Testis (tissue), 3 donors: ENCODE data around the gene PCSK6. TPM values are rescaled to one million over a fixed set of nuclear protein-coding genes. Genes with fewer than 3 reads are reported as not detected.

ENCODE experiments used
- DNase-seq: peaks from one replicate; pipeline ENCODE4 v3.0.0-alpha.2; 2019
- H3K27ac ChIP-seq, 2 donors: fragments of 200-600 bp; sonication (generic); one replicate each; pipeline ENCODE4 v1.5.1; 2019
- H3K27me3 ChIP-seq: fragments of 200-600 bp; sonication (generic); one replicate; pipeline ENCODE4 v1.5.1; 2019
- H3K36me3 ChIP-seq: fragments of 200-600 bp; sonication (generic); one replicate; pipeline ENCODE4 v1.5.1; 2017; ENCODE audit warnings: low read depth; ENCODE audit errors: missing control alignments
- H3K4me1 ChIP-seq: fragments of 200-600 bp; sonication (generic); one replicate; pipeline ENCODE4 v1.5.1; 2019
- H3K4me3 ChIP-seq, 2 donors: fragments of 200-600 bp; sonication (generic); one replicate each; pipeline ENCODE4 v1.5.1; 2017 to 2019
- H3K9me3 ChIP-seq: fragments of 200-600 bp; sonication (generic); one replicate; pipeline ENCODE4 v1.5.1; 2017
- POLR2A ChIP-seq: fragments of 450-650 bp; IDR thresholded peaks from one replicate; pipeline ENCODE4 v1.6.1; 2017; ENCODE audit warnings: antibody characterized with exemption, mild to moderate bottlenecking, moderate library complexity
- WGBS, 2 donors: methylation state at CpG; one replicate each; pipeline ENCODE4 v1.1.5; 2018; 5-methylcytosine and 5-hydroxymethylcytosine counted together
- intact Hi-C: fragments of 100-400 bp; cut with DNase I; formaldehyde crosslinking; loops from one replicate; pipeline ENCODE4 v1.15.1; 2023; ENCODE audit warnings: low total_unique reads
- polyA plus RNA-seq: library from polyadenylated mRNA; stranded (reverse); fragments of 350-450 nt; fragmentation: Illumina TruSeq; extraction: RNeasy Lipid Tissue Mini Kit (QIAGEN cat#74804); gene quantifications from one replicate; pipeline ENCODE4 v1.2.3, GENCODE V29; 2014; ENCODE audit warnings: low read depth, low replicate concordance; ENCODE audit not compliant: insufficient read depth
- total RNA-seq, 2 donors: library from RNA; depleted of rRNA; stranded (reverse); fragments of >200 nt; gene quantifications; one replicate each; pipeline ENCODE4 v1.2.3, GENCODE V29; 2016
- TF ChIP-seq, protein P1 (sequence below), 3 experiments: fragments of 450-650 bp in 2 of 3; fragments of 200-600 bp in 1 of 3; sonication (generic) in 1 of 3; IDR thresholded peaks; one replicate each; pipeline ENCODE4 v1.5.1; 2016 to 2019; ENCODE audit warnings: antibody characterized with exemption in 3 of 3, mild to moderate bottlenecking in 2 of 3, moderate library complexity in 1 of 3

PCSK6 gene
- total and polyA plus RNA-seq, 3 donors from 2014 or later, result 43.9 to 156 (median 95.4) TPM

DNA sequence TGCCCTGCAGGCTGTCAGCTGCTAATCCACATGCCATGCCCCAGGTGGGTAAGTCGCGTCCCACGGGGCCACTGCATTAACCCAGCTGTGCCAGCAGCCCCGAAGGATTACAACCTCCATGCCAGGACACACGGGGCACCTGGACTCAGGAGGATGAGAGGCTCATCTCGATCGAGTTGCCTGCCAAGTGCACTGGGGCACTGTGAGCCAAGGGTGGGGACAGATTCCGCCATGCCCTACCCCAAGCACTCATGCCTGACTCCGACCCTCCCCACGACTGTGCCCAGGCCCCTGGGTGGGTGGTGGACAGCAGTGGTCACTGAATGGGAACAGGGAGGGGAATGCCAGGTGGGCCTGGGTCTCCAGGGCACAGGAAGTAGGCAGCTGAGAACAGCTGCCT lies 173.8 kb downstream of the PCSK6 start:
- Histone ChIP-seq H3K4me3 (no peak overlapping the region), H3K9me3 (no peaks in the 10 kb centered on the region), H3K27ac (no peak overlapping the region), H3K4me1 (peaks cover 4% of the 10 kb centered on the region), H3K36me3 (no peaks in the 10 kb centered on the region), H3K27me3 (no peaks in the 10 kb centered on the region)
- no peak for TF ChIP-seq POLR2A
- TF ChIP-seq, protein P1, sequence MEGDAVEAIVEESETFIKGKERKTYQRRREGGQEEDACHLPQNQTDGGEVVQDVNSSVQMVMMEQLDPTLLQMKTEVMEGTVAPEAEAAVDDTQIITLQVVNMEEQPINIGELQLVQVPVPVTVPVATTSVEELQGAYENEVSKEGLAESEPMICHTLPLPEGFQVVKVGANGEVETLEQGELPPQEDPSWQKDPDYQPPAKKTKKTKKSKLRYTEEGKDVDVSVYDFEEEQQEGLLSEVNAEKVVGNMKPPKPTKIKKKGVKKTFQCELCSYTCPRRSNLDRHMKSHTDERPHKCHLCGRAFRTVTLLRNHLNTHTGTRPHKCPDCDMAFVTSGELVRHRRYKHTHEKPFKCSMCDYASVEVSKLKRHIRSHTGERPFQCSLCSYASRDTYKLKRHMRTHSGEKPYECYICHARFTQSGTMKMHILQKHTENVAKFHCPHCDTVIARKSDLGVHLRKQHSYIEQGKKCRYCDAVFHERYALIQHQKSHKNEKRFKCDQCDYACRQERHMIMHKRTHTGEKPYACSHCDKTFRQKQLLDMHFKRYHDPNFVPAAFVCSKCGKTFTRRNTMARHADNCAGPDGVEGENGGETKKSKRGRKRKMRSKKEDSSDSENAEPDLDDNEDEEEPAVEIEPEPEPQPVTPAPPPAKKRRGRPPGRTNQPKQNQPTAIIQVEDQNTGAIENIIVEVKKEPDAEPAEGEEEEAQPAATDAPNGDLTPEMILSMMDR (IDR thresholded peaks at IDR 0.05), result no peak
- intact Hi-C loops, result no loop called here
- 90 to 94% methylated on average over 2 to 10 of the region's 10 CpGs for WGBS, 2 donors
- DNase-seq, result no peak

- intact Hi-C loops, result no loop called here
- Histone ChIP-seq H3K27ac (no peak overlapping the region), H3K27me3 (no peaks in the 10 kb centered on the region), H3K36me3 (no peaks in the 10 kb centered on the region), H3K9me3 (no peaks in the 10 kb centered on the region), H3K4me1 (peaks cover 4% of the 10 kb centered on the region), H3K4me3 (no peak overlapping the region)
- 90 to 92% methylated on average over 14 to 19 of the region's 19 CpGs for WGBS, 2 donors
- DNase-seq, result no peak
- TF ChIP-seq, protein P1 (IDR thresholded peaks at IDR 0.05), result no peak
- no peak for TF ChIP-seq POLR2A
Observed at GRCh38 chr15:101314336-101315125, 175.0 kb downstream of the PCSK6 start.

GRCh38 chr15:101313041-101313761 lies 176.3 kb downstream of the PCSK6 start:
- intact Hi-C loops, result no loop called here

DNA sequence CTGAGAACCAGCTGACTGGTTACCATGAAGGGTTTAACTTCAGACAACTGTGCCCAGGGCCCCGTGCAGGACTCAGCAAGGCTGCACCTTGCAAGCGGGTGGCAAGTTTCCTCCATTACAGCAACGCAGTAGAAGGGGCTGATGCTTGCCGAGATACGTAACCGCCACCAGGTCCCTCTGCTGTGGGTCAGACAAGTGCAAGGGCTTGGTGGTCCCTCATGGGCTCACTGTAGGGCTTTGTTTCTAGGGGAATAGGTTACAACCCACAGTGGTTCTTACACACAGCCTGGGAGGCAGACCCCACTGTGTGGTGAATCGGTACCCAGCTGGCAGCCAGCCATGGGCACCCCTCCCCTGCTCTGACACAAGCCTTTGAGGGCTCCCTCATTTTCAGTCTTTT lies 179.0 kb downstream of the PCSK6 start:
- no peaks in the 10 kb centered on the region for H3K9me3 ChIP-seq
- 92 to 95% methylated on average over 4 to 7 of the region's 7 CpGs for WGBS, 2 donors
- no peaks in the 10 kb centered on the region for H3K4me1 ChIP-seq
- no peaks in the 10 kb centered on the region for H3K27me3 ChIP-seq
- no peak overlapping the region for H3K27ac ChIP-seq
- no peaks in the 10 kb centered on the region for H3K36me3 ChIP-seq
- no peak for TF ChIP-seq POLR2A
- TF ChIP-seq, protein P1 (IDR thresholded peaks at IDR 0.05), result no peak
- no peak overlapping the region for H3K4me3 ChIP-seq
- no peak for DNase-seq
- intact Hi-C loops, result no loop called here

More at GRCh38 chr15:101313041-101313761, 176.3 kb downstream of the PCSK6 start:
- Histone ChIP-seq H3K4me1 (peaks cover 4% of the 10 kb centered on the region), H3K27me3 (no peaks in the 10 kb centered on the region), H3K4me3 (no peak overlapping the region), H3K36me3 (no peaks in the 10 kb centered on the region), H3K27ac (no peak overlapping the region), H3K9me3 (no peaks in the 10 kb centered on the region)
- DNase-seq, result no peak
- WGBS, 2 donors, result 94 to 96% methylated on average over 13 to 21 of the region's 21 CpGs
- TF ChIP-seq, protein P1 (IDR thresholded peaks at IDR 0.05), result no peak
- no peak for TF ChIP-seq POLR2A
